ENCODE data around the gene FARP1.

Gene FARP1

DNA sequence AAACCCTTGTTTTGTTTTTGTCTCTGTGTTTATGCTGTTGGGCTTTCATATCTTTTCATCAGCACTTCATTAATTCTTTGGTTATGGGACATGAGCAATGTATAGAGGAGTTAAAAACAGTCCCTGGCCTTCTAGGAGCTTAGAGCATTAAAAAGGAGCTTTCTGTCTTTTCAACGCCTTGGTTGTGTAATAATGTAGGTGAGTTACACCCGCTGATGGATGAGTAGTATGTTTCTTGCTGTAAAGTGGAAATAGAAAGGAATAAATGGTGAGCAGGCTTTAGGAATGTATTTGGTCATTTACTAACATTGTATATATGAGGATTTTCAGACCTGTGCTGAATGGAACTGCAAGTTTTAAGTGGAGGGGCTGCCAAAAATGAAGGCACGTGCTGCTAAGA, 155.7 kb downstream of the FARP1 start:
- Histone ChIP-seq H3K79me2 (ENCODE audit: insufficient read depth, low read length) (no peaks in the 10 kb centered on the region), H3F3A (ENCODE audit: insufficient read depth) (no peaks in the 10 kb centered on the region), H3K9me2 (replicated peaks; ENCODE audit: insufficient read depth, low read length) (no peaks in the 10 kb centered on the region), H3K27me3 (ENCODE audit: low read length) (0 out of 2 replicates have a peak, but pooled peaks cover 3% of the 10 kb centered on the region), H3K9ac (ENCODE audit: low read length) (no peak overlapping the region), H2AFZ (ENCODE audit: low read depth, low read length, severe bottlenecking) (no peak overlapping the region), H3K27ac (ENCODE audit: low read depth, low read length) (no peak overlapping the region), H3K4me2 (ENCODE audit: low read depth, low read length, poor library complexity, severe bottlenecking) (no peak overlapping the region), H3K9me3 (ENCODE audit: insufficient read depth, low read length) (no peaks in the 10 kb centered on the region), H3K4me3 (ENCODE audit: insufficient read depth, low read length, poor library complexity, severe bottlenecking) (no peak overlapping the region), H4K20me1 (ENCODE audit: low read depth, low read length) (no peaks in the 10 kb centered on the region), H3K36me3 (ENCODE audit: low read length) (no peaks in the 10 kb centered on the region)
- no peak for TF ChIP-seq EZH2phosphoT487 (conservative IDR thresholded peaks at IDR 0.05; ENCODE audit: low read length)
- TF ChIP-seq, protein P1, sequence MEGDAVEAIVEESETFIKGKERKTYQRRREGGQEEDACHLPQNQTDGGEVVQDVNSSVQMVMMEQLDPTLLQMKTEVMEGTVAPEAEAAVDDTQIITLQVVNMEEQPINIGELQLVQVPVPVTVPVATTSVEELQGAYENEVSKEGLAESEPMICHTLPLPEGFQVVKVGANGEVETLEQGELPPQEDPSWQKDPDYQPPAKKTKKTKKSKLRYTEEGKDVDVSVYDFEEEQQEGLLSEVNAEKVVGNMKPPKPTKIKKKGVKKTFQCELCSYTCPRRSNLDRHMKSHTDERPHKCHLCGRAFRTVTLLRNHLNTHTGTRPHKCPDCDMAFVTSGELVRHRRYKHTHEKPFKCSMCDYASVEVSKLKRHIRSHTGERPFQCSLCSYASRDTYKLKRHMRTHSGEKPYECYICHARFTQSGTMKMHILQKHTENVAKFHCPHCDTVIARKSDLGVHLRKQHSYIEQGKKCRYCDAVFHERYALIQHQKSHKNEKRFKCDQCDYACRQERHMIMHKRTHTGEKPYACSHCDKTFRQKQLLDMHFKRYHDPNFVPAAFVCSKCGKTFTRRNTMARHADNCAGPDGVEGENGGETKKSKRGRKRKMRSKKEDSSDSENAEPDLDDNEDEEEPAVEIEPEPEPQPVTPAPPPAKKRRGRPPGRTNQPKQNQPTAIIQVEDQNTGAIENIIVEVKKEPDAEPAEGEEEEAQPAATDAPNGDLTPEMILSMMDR (IDR thresholded peaks at IDR 0.05; ENCODE audit: insufficient read depth, low read length, poor library complexity, severe bottlenecking), result no peak

DNA sequence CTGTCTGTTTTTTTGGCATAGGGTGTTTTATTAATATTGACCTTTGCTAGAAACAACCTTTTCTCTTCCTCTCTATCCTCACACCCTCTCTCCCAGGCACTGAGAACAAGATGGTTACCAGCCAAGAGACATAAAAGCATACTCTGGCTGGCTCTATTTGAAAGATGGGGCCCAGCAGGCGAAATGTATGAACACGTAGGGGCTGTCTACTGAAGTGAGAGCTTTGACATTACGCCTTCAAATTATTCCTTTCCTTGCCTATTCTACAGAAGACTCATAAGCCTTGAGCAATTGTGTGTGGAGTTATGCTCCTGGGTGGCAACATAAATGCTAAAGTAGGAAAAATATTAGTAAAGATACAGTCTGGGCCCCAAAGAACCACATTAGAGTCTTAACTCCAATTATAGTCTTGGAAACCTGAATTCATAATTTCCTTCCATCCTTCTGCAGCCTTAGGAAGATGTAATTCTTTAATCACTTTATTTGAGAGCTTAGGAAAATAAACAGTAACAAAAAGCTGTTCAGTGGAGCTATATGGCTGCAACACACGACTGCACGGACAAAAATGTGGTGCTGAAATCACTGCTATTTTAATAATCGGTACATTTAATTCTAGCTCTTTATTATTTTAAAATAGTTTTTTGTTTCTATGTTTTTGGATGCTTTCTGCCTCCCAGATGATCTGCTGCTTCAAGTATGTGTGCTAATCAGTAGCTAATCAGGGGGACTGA, 156.5 kb downstream of the FARP1 start:
- no peaks in the 10 kb centered on the region for H3K9me2 ChIP-seq (replicated peaks; ENCODE audit: insufficient read depth, low read length)
- H3K4me2 ChIP-seq (ENCODE audit: low read depth, low read length, poor library complexity, severe bottlenecking), result no peak overlapping the region

DNA sequence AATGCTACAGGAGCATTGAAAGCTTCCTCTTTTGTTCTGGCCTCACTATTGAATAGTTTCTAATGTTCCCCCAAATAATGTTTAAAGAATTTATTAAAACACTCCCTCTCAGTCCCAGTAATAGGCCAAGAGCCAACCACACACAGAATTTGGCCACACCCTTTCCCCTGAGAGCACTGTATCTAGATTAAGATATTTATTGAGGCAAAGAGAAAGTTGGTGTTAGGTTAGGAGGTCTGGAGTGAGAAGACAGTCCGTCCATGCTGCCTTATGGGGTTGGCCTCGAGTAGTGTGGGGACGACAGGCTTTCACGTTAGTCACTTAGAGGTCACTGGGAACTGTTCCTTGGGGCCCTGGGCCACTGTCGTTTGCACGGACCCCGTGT, 157.1 kb downstream of the FARP1 start:
- H3K4me2 ChIP-seq (ENCODE audit: low read depth, low read length, poor library complexity, severe bottlenecking), result no peak overlapping the region
- H3K4me3 ChIP-seq (ENCODE audit: insufficient read depth, low read length, poor library complexity, severe bottlenecking), result no peak overlapping the region
- no peaks in the 10 kb centered on the region for H3K9me2 ChIP-seq (replicated peaks; ENCODE audit: insufficient read depth, low read length)
- no peaks in the 10 kb centered on the region for H3K79me2 ChIP-seq (ENCODE audit: insufficient read depth, low read length)
- no peaks in the 10 kb centered on the region for H3F3A ChIP-seq (ENCODE audit: insufficient read depth)
- H4K20me1 ChIP-seq (ENCODE audit: low read depth, low read length), result no peaks in the 10 kb centered on the region
- no peak overlapping the region for H3K9ac ChIP-seq (ENCODE audit: low read length)
- no peak for TF ChIP-seq EZH2phosphoT487 (conservative IDR thresholded peaks at IDR 0.05; ENCODE audit: low read length)
- TF ChIP-seq, protein P1 (IDR thresholded peaks at IDR 0.05; ENCODE audit: insufficient read depth, low read length, poor library complexity, severe bottlenecking), result no peak
- H3K36me3 ChIP-seq (ENCODE audit: low read length), result no peaks in the 10 kb centered on the region
- H3K27me3 ChIP-seq (ENCODE audit: low read length), result 0 out of 2 replicates have a peak, but pooled peaks cover 3% of the 10 kb centered on the region
- no peak overlapping the region for H3K27ac ChIP-seq (ENCODE audit: low read depth, low read length)
- no peaks in the 10 kb centered on the region for H3K9me3 ChIP-seq (ENCODE audit: insufficient read depth, low read length)
- H2AFZ ChIP-seq (ENCODE audit: low read depth, low read length, severe bottlenecking), result no peak overlapping the region

More for the DNA sequence above, 156.5 kb downstream of the FARP1 start:
- H4K20me1 ChIP-seq (ENCODE audit: low read depth, low read length), result no peaks in the 10 kb centered on the region
- TF ChIP-seq EZH2phosphoT487 (conservative IDR thresholded peaks at IDR 0.05; ENCODE audit: low read length), result no peak
- TF ChIP-seq, protein P1 (IDR thresholded peaks at IDR 0.05; ENCODE audit: insufficient read depth, low read length, poor library complexity, severe bottlenecking), result no peak
- H3K36me3 ChIP-seq (ENCODE audit: low read length), result no peaks in the 10 kb centered on the region
- H3K4me3 ChIP-seq (ENCODE audit: insufficient read depth, low read length, poor library complexity, severe bottlenecking), result no peak overlapping the region
- H3K9ac ChIP-seq (ENCODE audit: low read length), result no peak overlapping the region
- no peaks in the 10 kb centered on the region for H3F3A ChIP-seq (ENCODE audit: insufficient read depth)
- H2AFZ ChIP-seq (ENCODE audit: low read depth, low read length, severe bottlenecking), result no peak overlapping the region
- H3K27ac ChIP-seq (ENCODE audit: low read depth, low read length), result no peak overlapping the region
- H3K27me3 ChIP-seq (ENCODE audit: low read length), result 0 out of 2 replicates have a peak, but pooled peaks cover 3% of the 10 kb centered on the region
- H3K9me3 ChIP-seq (ENCODE audit: insufficient read depth, low read length), result no peaks in the 10 kb centered on the region
- no peaks in the 10 kb centered on the region for H3K79me2 ChIP-seq (ENCODE audit: insufficient read depth, low read length)

All from SU-DHL-6 (cell line).